ENCODE results near the gene IER5L. TPM values are rescaled to one million over a fixed set of nuclear protein-coding genes. Genes with fewer than 3 reads are reported as not detected.

The IER5L gene
- total and polyA plus RNA-seq, 9 of the 15 experiments (the other 6 are each of a cell fraction or from before 2014, with no cell fraction given), result 0.14 to 11.9 (median 0.52) TPM

DNA sequence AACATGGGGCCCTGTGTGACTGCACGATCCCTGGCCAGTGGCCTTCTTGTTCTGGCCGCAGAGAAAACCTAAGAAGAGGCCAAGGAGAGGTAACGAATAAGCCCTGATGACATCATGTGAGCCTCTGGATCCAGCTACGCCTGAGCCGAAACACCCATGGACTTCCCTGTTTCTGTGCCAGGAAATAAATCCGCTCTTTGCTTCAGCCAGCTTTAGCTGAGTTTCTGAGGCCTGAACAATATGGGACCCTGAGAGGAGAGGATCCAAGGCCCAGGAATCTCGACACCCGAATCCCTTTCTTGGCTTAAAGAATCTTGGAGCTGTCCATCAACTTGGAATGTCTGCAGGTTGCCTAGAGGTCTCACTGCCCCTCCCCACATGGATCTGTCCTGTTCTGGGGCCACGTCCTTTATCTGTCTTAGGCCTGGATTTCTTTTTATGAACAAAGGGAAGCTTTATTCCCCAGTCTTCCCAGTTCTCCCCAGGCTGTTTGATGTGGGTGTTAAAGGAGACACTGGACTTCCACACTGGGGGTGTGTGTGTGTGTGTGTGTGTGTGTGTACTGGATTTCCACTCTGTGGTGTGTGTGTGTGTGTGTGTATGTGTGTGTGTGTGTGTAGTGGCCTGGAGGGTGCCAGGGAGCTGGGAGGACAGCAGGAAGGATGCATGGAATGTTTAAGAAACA lies 13.7 kb downstream of the IER5L start:
- no peak for FAIRE-seq
- in situ Hi-C loops (cut with MboI) (loop anchor here (10.0 kb wide), 1 partner anchor 630 kb away; no protein-coding TSS in a partner anchor), intact Hi-C loops (cut with micrococcal nuclease) (no loop called here)
- Histone ChIP-seq H2AFZ (ENCODE audit: low read depth, low read length) (no peak overlapping the region), H3K27ac (ENCODE audit: extremely low read depth, low read depth, low read length) (no peak overlapping the region), H3K79me2 (ENCODE audit: control insufficient read depth, insufficient read depth, low read length) (no peaks in the 10 kb centered on the region), H3K9ac (ENCODE audit: insufficient read depth in 1 of 2, low read depth in 2 of 2, low read length in 2 of 2) (peak overlapping the region in 1 of 2 experiments; percentile 66; a peak in 1 of 4 replicates), H3K36me3 (ENCODE audit: control insufficient read depth, insufficient read depth, low read length) (no peaks in the 10 kb centered on the region), H3K9me1 (ENCODE audit: control insufficient read depth, insufficient read depth, low read length) (no peaks in the 10 kb centered on the region), H3K9me3 (replicated peaks; ENCODE audit: control insufficient read depth, insufficient read depth, low read depth, low read length) (no peaks in the 10 kb centered on the region), H3K4me3 (no peak overlapping the region), H3K4me2 (ENCODE audit: insufficient read depth, low read length) (no peak overlapping the region), H3K27me3 (ENCODE audit: control insufficient read depth in 2 of 2, insufficient read depth in 2 of 2, low read length in 2 of 2) (no peaks in the 10 kb centered on the region), H4K20me1 (replicated peaks; ENCODE audit: control insufficient read depth, insufficient read depth, low read length) (no peaks in the 10 kb centered on the region), H3K4me1 (replicated peaks in 1 of 2; ENCODE audit: control insufficient read depth in 2 of 2, insufficient read depth in 2 of 2, low read length in 2 of 2) (peaks cover 25 to 35% of the 10 kb centered on the region in 2 experiments)
- DNase-seq (ENCODE audit: extremely low read depth in 1 of 4, low spot score in 3 of 4), result no peak
- WGBS (ENCODE audit: insufficient coverage, low coverage, missing lambda C conversion rate), result 59% methylated on average over 9 of the region's 9 CpGs
- BruUV-seq (replicated peaks), result no TSS peak
- ChIA-PET CTCF (ENCODE audit: low intra/inter-chr PET ratio) (no interaction called here), POLR2A (interaction anchor here (0.9 to 2.3 kb wide), 4 partner anchors 9 to 15 kb away, joined by 5 to 9 read pairs (median 7); partner anchors contain the start of gene IER5L)
- no peak for ATAC-seq
- TF ChIP-seq, protein P1, sequence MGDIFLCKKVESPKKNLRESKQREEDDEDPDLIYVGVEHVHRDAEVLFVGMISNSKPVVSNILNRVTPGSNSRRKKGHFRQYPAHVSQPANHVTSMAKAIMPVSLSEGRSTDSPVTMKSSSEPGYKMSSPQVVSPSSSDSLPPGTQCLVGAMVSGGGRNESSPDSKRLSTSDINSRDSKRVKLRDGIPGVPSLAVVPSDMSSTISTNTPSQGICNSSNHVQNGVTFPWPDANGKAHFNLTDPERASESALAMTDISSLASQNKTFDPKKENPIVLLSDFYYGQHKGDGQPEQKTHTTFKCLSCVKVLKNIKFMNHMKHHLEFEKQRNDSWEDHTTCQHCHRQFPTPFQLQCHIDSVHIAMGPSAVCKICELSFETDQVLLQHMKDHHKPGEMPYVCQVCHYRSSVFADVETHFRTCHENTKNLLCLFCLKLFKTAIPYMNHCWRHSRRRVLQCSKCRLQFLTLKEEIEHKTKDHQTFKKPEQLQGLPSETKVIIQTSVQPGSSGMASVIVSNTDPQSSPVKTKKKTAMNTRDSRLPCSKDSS (IDR thresholded peaks at IDR 0.05; ENCODE audit: low read depth, partially characterized antibody), result no peak
- TF ChIP-seq, protein P2, sequence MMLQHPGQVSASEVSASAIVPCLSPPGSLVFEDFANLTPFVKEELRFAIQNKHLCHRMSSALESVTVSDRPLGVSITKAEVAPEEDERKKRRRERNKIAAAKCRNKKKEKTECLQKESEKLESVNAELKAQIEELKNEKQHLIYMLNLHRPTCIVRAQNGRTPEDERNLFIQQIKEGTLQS (IDR thresholded peaks at IDR 0.05), result 0 out of 2 replicates have a peak, but pooled peaks have one; percentile 21
- TF ChIP-seq, protein P2 (CRISPR knock-in tag; conservative IDR thresholded peaks at IDR 0.05), result no peak
- TF ChIP-seq SMARCB1 (IDR thresholded peaks at IDR 0.05; ENCODE audit: insufficient read length, low read depth), result no peak
- TF ChIP-seq SPI1 (IDR thresholded peaks at IDR 0.05; ENCODE audit: borderline replicate concordance, low read depth, low read length), result 0 out of 2 replicates have a peak, but pooled peaks have one; percentile 3
- TF ChIP-seq SMARCE1 (IDR thresholded peaks at IDR 0.05), result no peak
- no peak for TF ChIP-seq DIDO1 (tag; IDR thresholded peaks at IDR 0.05; ENCODE audit: low read depth)
- 0 out of 2 replicates have a peak, but pooled peaks have one; percentile 7 for TF ChIP-seq JUND (IDR thresholded peaks at IDR 0.05; ENCODE audit: borderline replicate concordance, low read depth, low read length)
- TF ChIP-seq JUND (tag; IDR thresholded peaks at IDR 0.05; ENCODE audit: borderline replicate concordance, low read depth, low read length), result no peak
- no peak for TF ChIP-seq PTTG1 (tag; IDR thresholded peaks at IDR 0.05; ENCODE audit: low read depth)

Measured in K562 (cell line).